OCI-LY7 (cell line): ENCODE results near the gene AKAP11.

ENCODE experiments used
- EZH2phosphoT487 ChIP-seq: fragments of 200-600 bp; sonication (generic); IDR thresholded peaks from 2 replicates; pipeline ENCODE4 v1.6.1; 2018; ENCODE audit warnings: low read depth, borderline replicate concordance, mild to moderate bottlenecking, mixed run types, antibody characterized with exemption, low read length, moderate library complexity, mixed read lengths
- TF ChIP-seq, protein P1 (sequence below): fragments of 200-600 bp; sonication (generic); conservative IDR thresholded peaks from 2 replicates; pipeline ENCODE4 v1.5.1; 2014; ENCODE audit warnings: mild to moderate bottlenecking, antibody characterized with exemption, low read length, moderate library complexity, mixed read lengths

DNA sequence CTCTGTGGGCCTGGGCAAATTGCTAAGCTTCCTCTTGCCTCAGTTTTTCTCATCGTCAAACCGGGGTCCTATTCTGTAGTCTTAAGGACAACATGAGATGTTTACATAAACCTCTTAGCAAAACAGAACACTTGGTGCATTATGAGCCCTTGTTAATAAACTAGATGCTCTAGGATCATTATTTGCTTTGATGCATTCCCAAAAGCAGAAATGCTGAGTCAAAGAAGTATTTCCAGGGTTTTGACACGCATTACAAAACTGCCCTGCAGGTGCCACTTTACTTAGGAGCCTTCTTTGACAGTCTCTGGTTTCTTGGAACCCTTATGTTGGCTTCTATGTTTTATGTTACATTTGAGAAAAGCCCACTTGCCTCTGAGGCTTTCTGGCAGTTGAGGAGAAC lies 12.1 kb downstream of the AKAP11 start:
- TF ChIP-seq, protein P1, sequence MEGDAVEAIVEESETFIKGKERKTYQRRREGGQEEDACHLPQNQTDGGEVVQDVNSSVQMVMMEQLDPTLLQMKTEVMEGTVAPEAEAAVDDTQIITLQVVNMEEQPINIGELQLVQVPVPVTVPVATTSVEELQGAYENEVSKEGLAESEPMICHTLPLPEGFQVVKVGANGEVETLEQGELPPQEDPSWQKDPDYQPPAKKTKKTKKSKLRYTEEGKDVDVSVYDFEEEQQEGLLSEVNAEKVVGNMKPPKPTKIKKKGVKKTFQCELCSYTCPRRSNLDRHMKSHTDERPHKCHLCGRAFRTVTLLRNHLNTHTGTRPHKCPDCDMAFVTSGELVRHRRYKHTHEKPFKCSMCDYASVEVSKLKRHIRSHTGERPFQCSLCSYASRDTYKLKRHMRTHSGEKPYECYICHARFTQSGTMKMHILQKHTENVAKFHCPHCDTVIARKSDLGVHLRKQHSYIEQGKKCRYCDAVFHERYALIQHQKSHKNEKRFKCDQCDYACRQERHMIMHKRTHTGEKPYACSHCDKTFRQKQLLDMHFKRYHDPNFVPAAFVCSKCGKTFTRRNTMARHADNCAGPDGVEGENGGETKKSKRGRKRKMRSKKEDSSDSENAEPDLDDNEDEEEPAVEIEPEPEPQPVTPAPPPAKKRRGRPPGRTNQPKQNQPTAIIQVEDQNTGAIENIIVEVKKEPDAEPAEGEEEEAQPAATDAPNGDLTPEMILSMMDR = no peak
- TF ChIP-seq EZH2phosphoT487 = no peak
